Tibial nerve (tissue), 4 donors: ENCODE results near the gene MALRD1.

Experiments
- EP300 ChIP-seq, 2 donors: sonication (generic); formaldehyde crosslinking; IDR thresholded peaks; one replicate each; pipeline ENCODE4 v1.6.1; 2017; ENCODE audit warnings: antibody characterized with exemption in 2 of 2, mild to moderate bottlenecking in 1 of 2
- POLR2A ChIP-seq, 2 donors: fragments of 450-650 bp; IDR thresholded peaks; one replicate each; pipeline ENCODE4 v1.6.1; 2017; ENCODE audit warnings: antibody characterized with exemption in 2 of 2, mild to moderate bottlenecking in 2 of 2, moderate library complexity in 2 of 2
- TF ChIP-seq, protein P1 (sequence below), 5 experiments: fragments of 200-600 bp in 3 of 5; fragments of 450-650 bp in 2 of 5; sonication (generic) in 3 of 5; IDR thresholded peaks; one replicate each; pipeline ENCODE4 v1.5.1; 2016 to 2019; ENCODE audit warnings: antibody characterized with exemption in 5 of 5, mild to moderate bottlenecking in 3 of 5, moderate library complexity in 2 of 5

DNA sequence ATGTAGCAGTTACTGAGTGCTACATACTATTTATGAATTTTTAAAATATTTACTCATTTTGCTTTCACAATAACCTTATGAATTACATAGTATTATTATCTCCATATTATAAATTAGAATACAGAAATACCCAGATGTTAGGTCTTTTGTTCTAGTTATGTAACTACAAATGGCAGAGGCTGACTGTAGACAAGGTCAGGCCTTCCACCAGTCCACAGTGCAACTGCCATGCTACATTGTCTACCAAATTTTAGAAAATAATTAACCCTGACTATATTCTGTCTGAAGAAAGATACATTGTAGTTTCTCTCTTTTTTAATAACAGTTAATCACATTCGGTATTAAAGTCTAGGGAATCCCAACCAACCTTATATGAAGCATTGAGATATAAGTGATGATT is 280.9 kb downstream of the MALRD1 start:
- TF ChIP-seq, protein P1, sequence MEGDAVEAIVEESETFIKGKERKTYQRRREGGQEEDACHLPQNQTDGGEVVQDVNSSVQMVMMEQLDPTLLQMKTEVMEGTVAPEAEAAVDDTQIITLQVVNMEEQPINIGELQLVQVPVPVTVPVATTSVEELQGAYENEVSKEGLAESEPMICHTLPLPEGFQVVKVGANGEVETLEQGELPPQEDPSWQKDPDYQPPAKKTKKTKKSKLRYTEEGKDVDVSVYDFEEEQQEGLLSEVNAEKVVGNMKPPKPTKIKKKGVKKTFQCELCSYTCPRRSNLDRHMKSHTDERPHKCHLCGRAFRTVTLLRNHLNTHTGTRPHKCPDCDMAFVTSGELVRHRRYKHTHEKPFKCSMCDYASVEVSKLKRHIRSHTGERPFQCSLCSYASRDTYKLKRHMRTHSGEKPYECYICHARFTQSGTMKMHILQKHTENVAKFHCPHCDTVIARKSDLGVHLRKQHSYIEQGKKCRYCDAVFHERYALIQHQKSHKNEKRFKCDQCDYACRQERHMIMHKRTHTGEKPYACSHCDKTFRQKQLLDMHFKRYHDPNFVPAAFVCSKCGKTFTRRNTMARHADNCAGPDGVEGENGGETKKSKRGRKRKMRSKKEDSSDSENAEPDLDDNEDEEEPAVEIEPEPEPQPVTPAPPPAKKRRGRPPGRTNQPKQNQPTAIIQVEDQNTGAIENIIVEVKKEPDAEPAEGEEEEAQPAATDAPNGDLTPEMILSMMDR (IDR thresholded peaks at IDR 0.05): no peak
- TF ChIP-seq POLR2A (IDR thresholded peaks at IDR 0.05) (no peak), EP300 (IDR thresholded peaks at IDR 0.05) (no peak)
